Upper lobe of left lung (tissue), 4 donors: ENCODE results near the gene CLDN10.

Experiments used
- CTCF ChIP-seq, 6 experiments: fragments of 450-650 bp in 4 of 6; fragments of 200-600 bp in 2 of 6; sonication (generic) in 2 of 6; IDR thresholded peaks; one replicate each; pipeline ENCODE4 v1.5.1; 2016 to 2019; ENCODE audit warnings: antibody characterized with exemption in 6 of 6
- POLR2A ChIP-seq, 4 donors: fragments of 450-650 bp; IDR thresholded peaks; one replicate each; pipeline ENCODE4 v1.5.1; 2016 to 2017; ENCODE audit warnings: antibody characterized with exemption in 4 of 4, mild to moderate bottlenecking in 2 of 4

- TF ChIP-seq CTCF (IDR thresholded peaks at IDR 0.05) = no peak
- TF ChIP-seq POLR2A (IDR thresholded peaks at IDR 0.05) = no peak
Measured at GRCh38 chr13:95541308-95541707, 11.2 kb upstream of the CLDN10 start.
